Ectodermal cell (in vitro differentiated cells): ENCODE results near the gene FAM111A.

Experiments
- H3K27ac ChIP-seq: 2 replicates; pipeline ENCODE4 v1.7.0; 2013; ENCODE audit warnings: mild to moderate bottlenecking, low read depth, low read length; ENCODE audit not compliant: insufficient read depth, poor library complexity, severe bottlenecking
- H3K27me3 ChIP-seq: 2 replicates; pipeline ENCODE4 v1.7.0; 2013; ENCODE audit warnings: mild to moderate bottlenecking, low read length; ENCODE audit not compliant: insufficient read depth, control insufficient read depth, poor library complexity, severe bottlenecking
- H3K36me3 ChIP-seq: one replicate; pipeline ENCODE4 v1.7.0; 2013; ENCODE audit warnings: low read length; ENCODE audit not compliant: control insufficient read depth, insufficient read depth
- H3K4me1 ChIP-seq: one replicate; pipeline ENCODE4 v1.7.0; 2013; ENCODE audit warnings: low read length; ENCODE audit not compliant: control insufficient read depth, insufficient read depth
- H3K4me3 ChIP-seq: 2 replicates; pipeline ENCODE4 v1.7.0; 2013; ENCODE audit warnings: low read depth, low read length, control low read depth; ENCODE audit not compliant: insufficient read depth
- H3K9me3 ChIP-seq: 2 replicates; pipeline ENCODE4 v1.7.0; 2013; ENCODE audit warnings: mild to moderate bottlenecking, low read length, moderate library complexity; ENCODE audit not compliant: control insufficient read depth
- WGBS, 2 experiments: methylation state at CpG; one replicate each; pipeline ENCODE4 v1.1.7; 2013; ENCODE audit warnings: missing lambda C conversion rate in 2 of 2; 5-methylcytosine and 5-hydroxymethylcytosine counted together

The FAM111A gene

GRCh38 chr11:59141673-59142460 lies 789 bp upstream of the FAM111A start:
- 28 to 33% methylated on average over 3 of the region's 3 CpGs for WGBS, 2 experiments
- no peaks in the 10 kb centered on the region for H3K36me3 ChIP-seq
- H3K27me3 ChIP-seq = peaks cover 19% of the 10 kb centered on the region
- peak overlapping the region; percentile 71 for H3K4me3 ChIP-seq
- no peak overlapping the region for H3K27ac ChIP-seq
- H3K4me1 ChIP-seq = peaks cover 5% of the 10 kb centered on the region
- no peaks in the 10 kb centered on the region for H3K9me3 ChIP-seq

GRCh38 chr11:59144096-59144495 lies 1.4 kb downstream of the FAM111A start:
- Histone ChIP-seq H3K9me3 (no peaks in the 10 kb centered on the region), H3K27me3 (peaks cover 19% of the 10 kb centered on the region), H3K36me3 (no peaks in the 10 kb centered on the region), H3K4me3 (no peak overlapping the region), H3K27ac (no peak overlapping the region), H3K4me1 (peaks cover 5% of the 10 kb centered on the region)
- WGBS, 2 experiments = 90 to 96% methylated on average over 1 of the region's 1 CpG

- Histone ChIP-seq H3K27ac (no peak overlapping the region), H3K27me3 (peaks cover 19% of the 10 kb centered on the region), H3K36me3 (no peaks in the 10 kb centered on the region), H3K4me3 (peak overlapping the region; percentile 26), H3K4me1 (peaks cover 5% of the 10 kb centered on the region), H3K9me3 (no peaks in the 10 kb centered on the region)
- 6 to 7% methylated on average over 39 of the region's 39 CpGs for WGBS, 2 experiments
Observed at GRCh38 chr11:59144579-59145345, 2.1 kb downstream of the FAM111A start.

- Histone ChIP-seq H3K4me3 (no peak overlapping the region), H3K4me1 (peaks cover 5% of the 10 kb centered on the region), H3K9me3 (no peaks in the 10 kb centered on the region), H3K27ac (no peak overlapping the region), H3K36me3 (no peaks in the 10 kb centered on the region), H3K27me3 (peaks cover 19% of the 10 kb centered on the region)
- 92 to 93% methylated on average over 2 to 4 of the region's 4 CpGs for WGBS, 2 experiments
Observed at GRCh38 chr11:59145534-59145933, 2.9 kb downstream of the FAM111A start.

GRCh38 chr11:59151761-59152160 lies 9.1 kb downstream of the FAM111A start:
- H3K27ac ChIP-seq = no peak overlapping the region

GRCh38 chr11:59152312-59152951 lies 9.8 kb downstream of the FAM111A start:
- Histone ChIP-seq H3K27me3 (no peaks in the 10 kb centered on the region), H3K9me3 (no peaks in the 10 kb centered on the region), H3K4me1 (no peaks in the 10 kb centered on the region), H3K4me3 (no peak overlapping the region), H3K27ac (no peak overlapping the region), H3K36me3 (no peaks in the 10 kb centered on the region)
- 96% methylated on average over 8 of the region's 8 CpGs for WGBS, 2 experiments

More at GRCh38 chr11:59151761-59152160, 9.1 kb downstream of the FAM111A start:
- no peaks in the 10 kb centered on the region for H3K9me3 ChIP-seq
- no peak overlapping the region for H3K4me3 ChIP-seq
- 89 to 98% methylated on average over 1 of the region's 1 CpG for WGBS, 2 experiments
- H3K36me3 ChIP-seq = no peaks in the 10 kb centered on the region
- no peaks in the 10 kb centered on the region for H3K27me3 ChIP-seq
- H3K4me1 ChIP-seq = no peaks in the 10 kb centered on the region

GRCh38 chr11:59154610-59155009 lies 12.0 kb downstream of the FAM111A start:
- Histone ChIP-seq H3K9me3 (no peaks in the 10 kb centered on the region), H3K4me3 (no peak overlapping the region), H3K4me1 (no peaks in the 10 kb centered on the region), H3K27me3 (no peaks in the 10 kb centered on the region), H3K36me3 (no peaks in the 10 kb centered on the region), H3K27ac (no peak overlapping the region)
- 89 to 94% methylated on average over 5 of the region's 5 CpGs for WGBS, 2 experiments

GRCh38 chr11:59157433-59157832 lies 14.8 kb downstream of the FAM111A start:
- Histone ChIP-seq H3K4me1 (no peaks in the 10 kb centered on the region), H3K9me3 (no peaks in the 10 kb centered on the region), H3K27me3 (no peaks in the 10 kb centered on the region), H3K4me3 (no peak overlapping the region), H3K27ac (no peak overlapping the region), H3K36me3 (no peaks in the 10 kb centered on the region)
- WGBS, 2 experiments = 71 to 78% methylated on average over 3 of the region's 3 CpGs

- H3K4me1 ChIP-seq = no peaks in the 10 kb centered on the region
- H3K4me3 ChIP-seq = no peak overlapping the region
- WGBS, 2 experiments = 58 to 60% methylated on average over 8 of the region's 8 CpGs
Observed at GRCh38 chr11:59158206-59159068, 15.8 kb downstream of the FAM111A start.

More at GRCh38 chr11:59158206-59159068, 15.8 kb downstream of the FAM111A start:
- Histone ChIP-seq H3K27me3 (no peaks in the 10 kb centered on the region), H3K27ac (no peak overlapping the region), H3K9me3 (no peaks in the 10 kb centered on the region), H3K36me3 (no peaks in the 10 kb centered on the region)
